Tibial nerve (tissue), 4 donors: ENCODE results near the gene PORCN.

ENCODE experiments used
- CTCF ChIP-seq, 5 experiments: fragments of 200-600 bp in 3 of 5; fragments of 450-650 bp in 2 of 5; sonication (generic) in 3 of 5; IDR thresholded peaks; one replicate each; pipeline ENCODE4 v1.5.1; 2016 to 2019; ENCODE audit warnings: antibody characterized with exemption in 5 of 5, mild to moderate bottlenecking in 3 of 5, moderate library complexity in 2 of 5
- EP300 ChIP-seq, 2 donors: sonication (generic); formaldehyde crosslinking; IDR thresholded peaks; one replicate each; pipeline ENCODE4 v1.6.1; 2017; ENCODE audit warnings: antibody characterized with exemption in 2 of 2, mild to moderate bottlenecking in 1 of 2
- POLR2A ChIP-seq, 2 donors: fragments of 450-650 bp; IDR thresholded peaks; one replicate each; pipeline ENCODE4 v1.6.1; 2017; ENCODE audit warnings: antibody characterized with exemption in 2 of 2, mild to moderate bottlenecking in 2 of 2, moderate library complexity in 2 of 2

- no peak for TF ChIP-seq CTCF (IDR thresholded peaks at IDR 0.05)
- no peak for TF ChIP-seq EP300 (IDR thresholded peaks at IDR 0.05)
- TF ChIP-seq POLR2A (IDR thresholded peaks at IDR 0.05): no peak
These were observed 12.2 kb downstream of the PORCN start for GRCh38 chrX:48520976-48521352.
